ENCODE measurements around the gene NBPF6.
"Not testable (repeated sequence)": the region's sequence is repeated elsewhere in the genome, so short reads cannot be mapped to it uniquely, and the experiment has no call there.

The NBPF6 gene

GRCh38 chr1:108495008-108495407 is 44.9 kb downstream of the NBPF6 start:
- in situ Hi-C loops (cut with MboI; ENCODE audit: low sequenced_read_pairs), result not testable (repeated sequence)

- in situ Hi-C loops (cut with MboI; ENCODE audit: low sequenced_read_pairs), result not testable (repeated sequence)
Observed at GRCh38 chr1:108496856-108497255, 46.7 kb downstream of the NBPF6 start.

DNA sequence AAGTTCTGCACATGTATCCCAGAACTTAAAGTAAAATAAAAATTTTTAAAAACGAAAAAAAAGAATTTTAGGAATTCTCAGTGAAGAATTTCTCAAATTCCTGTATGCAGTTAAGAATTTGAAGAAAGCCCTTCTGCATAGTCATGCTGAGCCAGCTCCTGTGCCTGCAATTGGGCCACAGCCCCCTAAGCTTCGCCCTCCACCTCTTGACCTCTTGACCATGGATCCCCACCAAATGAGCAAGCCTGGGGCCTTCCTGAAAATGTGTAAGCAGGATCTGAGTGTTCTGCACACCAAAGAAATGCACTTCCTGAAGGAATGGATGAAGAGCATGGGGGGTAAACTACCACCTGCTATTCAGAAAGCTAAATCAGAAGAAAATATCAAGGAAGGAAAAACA is 52.0 kb downstream of the NBPF6 start:
- in situ Hi-C loops (cut with MboI; ENCODE audit: low sequenced_read_pairs), result no loop called here

GRCh38 chr1:108502624-108503023 is 52.5 kb downstream of the NBPF6 start:
- in situ Hi-C loops (cut with MboI; ENCODE audit: low sequenced_read_pairs), result no loop called here

GRCh38 chr1:108503062-108503733 is 53.1 kb downstream of the NBPF6 start:
- in situ Hi-C loops (cut with MboI; ENCODE audit: low sequenced_read_pairs), result no loop called here

- in situ Hi-C loops (cut with MboI; ENCODE audit: low sequenced_read_pairs), result no loop called here
Observed at GRCh38 chr1:108504447-108504846, 54.3 kb downstream of the NBPF6 start.

GRCh38 chr1:108505763-108506070 is 55.6 kb downstream of the NBPF6 start:
- in situ Hi-C loops (cut with MboI; ENCODE audit: low sequenced_read_pairs), result no loop called here

DNA sequence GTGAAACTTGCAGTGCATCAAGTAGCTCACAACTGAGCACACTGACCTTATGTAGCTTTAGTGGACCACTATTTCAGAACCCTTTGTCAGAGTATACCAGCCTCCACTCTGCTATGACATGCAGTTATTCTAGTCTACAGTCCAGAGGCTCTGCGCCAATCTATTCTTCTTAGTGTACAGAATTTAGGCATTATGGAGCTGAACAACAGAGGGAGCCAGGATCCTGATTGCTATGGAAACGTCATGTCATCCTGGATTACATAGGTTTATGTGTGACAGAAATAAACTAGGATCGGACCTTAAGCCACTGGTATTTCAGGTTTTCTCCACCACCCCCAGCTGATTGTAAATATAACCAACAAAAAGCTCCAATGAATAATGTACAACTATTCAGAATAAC is 61.6 kb downstream of the NBPF6 start:
- in situ Hi-C loops (cut with MboI; ENCODE audit: low sequenced_read_pairs), result no loop called here

DNA sequence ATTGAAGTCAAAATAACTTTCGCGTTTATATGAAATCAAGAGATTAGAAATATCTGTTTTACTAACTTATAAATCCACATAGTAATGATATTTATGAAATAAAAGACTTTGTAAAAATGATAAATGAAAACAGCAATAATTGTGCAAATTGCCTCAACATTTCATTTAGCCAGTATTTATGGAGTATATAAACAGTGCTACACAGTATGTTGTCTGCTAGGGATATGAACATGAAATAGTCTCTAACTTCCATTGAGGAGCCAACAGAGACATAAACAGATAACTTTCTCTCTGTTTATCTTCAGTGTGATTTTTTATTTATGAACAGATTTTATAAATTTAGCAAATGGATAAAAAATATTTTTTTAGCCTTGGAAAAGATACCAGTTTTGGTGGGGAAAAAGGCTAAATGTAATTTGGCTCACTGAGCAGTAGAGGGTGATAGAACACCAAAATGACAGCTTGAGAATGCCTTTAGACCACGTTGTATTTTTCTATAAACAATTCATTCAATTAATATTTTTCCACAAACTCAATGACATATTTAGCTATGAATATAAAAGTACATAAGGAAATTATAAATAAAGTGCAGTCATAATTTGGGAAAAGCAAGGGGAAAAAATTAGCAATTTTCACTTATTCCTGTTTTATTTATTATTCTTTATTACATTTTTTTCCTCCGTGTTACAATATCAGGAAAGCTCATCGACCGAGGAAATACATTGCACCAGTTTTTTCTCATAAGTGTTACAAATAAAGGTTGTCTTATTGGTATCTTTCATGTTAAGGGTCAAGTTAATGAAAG is 62.3 kb downstream of the NBPF6 start:
- in situ Hi-C loops (cut with MboI; ENCODE audit: low sequenced_read_pairs), result no loop called here

DNA sequence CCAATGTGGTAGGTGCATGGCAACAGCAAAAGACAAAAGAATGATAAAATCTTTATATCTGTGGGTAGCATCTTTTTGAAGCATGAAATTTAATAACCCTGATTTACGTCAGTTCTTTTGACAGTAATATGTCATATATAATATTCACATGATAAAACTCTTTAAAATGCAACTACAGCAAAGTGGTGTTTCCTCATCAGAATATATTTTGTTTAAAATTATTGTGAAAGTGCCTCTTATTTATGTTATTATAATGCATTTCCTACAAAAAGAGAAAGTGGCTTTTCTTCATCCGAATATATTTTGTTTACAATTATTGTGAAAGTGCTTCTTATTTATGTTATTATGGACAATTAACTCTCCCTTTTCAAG is 62.9 kb downstream of the NBPF6 start:
- in situ Hi-C loops (cut with MboI; ENCODE audit: low sequenced_read_pairs), result no loop called here

GRCh38 chr1:108513914-108514313 is 63.8 kb downstream of the NBPF6 start:
- in situ Hi-C loops (cut with MboI; ENCODE audit: low sequenced_read_pairs), result not testable (repeated sequence)

DNA sequence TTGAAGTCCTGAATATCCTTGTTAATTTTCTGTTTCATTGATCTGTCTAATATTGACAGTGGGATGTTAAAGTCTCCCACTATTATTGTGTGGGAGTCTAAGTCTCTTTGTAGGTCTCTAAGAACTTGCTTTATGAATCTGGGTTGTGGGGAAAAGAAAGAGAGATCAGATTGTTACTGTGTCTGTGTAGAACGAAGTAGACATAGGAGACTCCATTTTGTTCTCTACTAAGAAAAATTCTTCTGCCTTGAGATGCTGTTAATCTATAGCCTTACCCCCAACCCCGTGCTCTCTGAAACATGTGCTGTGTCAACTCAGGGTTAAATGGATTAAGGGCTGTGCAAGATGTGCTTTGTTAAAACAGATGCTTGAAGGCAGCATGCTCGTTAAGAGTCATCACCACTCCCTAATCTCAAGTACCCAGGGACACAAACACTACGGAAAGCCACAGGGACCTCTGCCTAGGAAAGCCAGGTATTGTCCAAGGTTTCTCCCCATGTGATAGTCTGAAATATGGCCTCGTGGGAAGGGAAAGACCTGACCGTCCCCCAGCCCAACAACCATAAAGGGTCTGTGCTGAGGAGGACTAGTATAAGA is 67.3 kb downstream of the NBPF6 start:
- in situ Hi-C loops (cut with MboI; ENCODE audit: low sequenced_read_pairs), result not testable (repeated sequence)
